Neural progenitor cell (in vitro differentiated cells): ENCODE results near the gene TGFB1I1. TPM values are rescaled to one million over a fixed set of nuclear protein-coding genes. Genes with fewer than 3 reads are reported as not detected.

Source experiments
- DNase-seq: peaks from one replicate; pipeline ENCODE4 v3.0.0-alpha.2; 2016; ENCODE audit warnings: low spot score
- H2AFZ ChIP-seq: fragments of 200-600 bp; sonication (generic); replicated peaks from 2 replicates; pipeline ENCODE4 v1.6.1; 2016; ENCODE audit warnings: antibody characterized with exemption
- H3F3A ChIP-seq: fragments of 200-600 bp; sonication (generic); 2 replicates; pipeline ENCODE4 v1.6.1; 2016; ENCODE audit warnings: antibody characterized with exemption, low read depth
- H3K27ac ChIP-seq: fragments of 200-600 bp; sonication (generic); 2 replicates; pipeline ENCODE4 v1.5.1; 2016; ENCODE audit warnings: mild to moderate bottlenecking
- H3K27me3 ChIP-seq: fragments of 200-600 bp; sonication (generic); 2 replicates; pipeline ENCODE4 v1.6.1; 2016; ENCODE audit warnings: mild to moderate bottlenecking, moderate library complexity
- H3K36me3 ChIP-seq: fragments of 200-600 bp; sonication (generic); 2 replicates; pipeline ENCODE4 v1.5.1; 2016
- H3K4me1 ChIP-seq: fragments of 200-600 bp; sonication (generic); 2 replicates; pipeline ENCODE4 v1.6.1; 2016; ENCODE audit warnings: mixed run types
- H3K4me2 ChIP-seq: fragments of 200-600 bp; sonication (generic); 2 replicates; pipeline ENCODE4 v1.6.1; 2016
- H3K4me3 ChIP-seq: fragments of 200-600 bp; sonication (generic); 2 replicates; pipeline ENCODE4 v1.5.1; 2016
- H3K79me2 ChIP-seq: fragments of 200-600 bp; sonication (generic); 2 replicates; pipeline ENCODE4 v1.6.1; 2016; ENCODE audit warnings: low read depth
- H3K9ac ChIP-seq: fragments of 200-600 bp; sonication (generic); 2 replicates; pipeline ENCODE4 v1.6.1; 2016
- H3K9me3 ChIP-seq: fragments of 200-600 bp; sonication (generic); 2 replicates; pipeline ENCODE4 v1.5.1; 2016; ENCODE audit warnings: low read depth
- H4K20me1 ChIP-seq: fragments of 200-600 bp; sonication (generic); 2 replicates; pipeline ENCODE4 v1.6.1; 2016; ENCODE audit warnings: low read depth
- H3K27ac Mint-ChIP-seq: 3 replicates; pipeline ENCODE4 v1.8.0; 2021; ENCODE audit warnings: mixed read lengths
- H3K27me3 Mint-ChIP-seq: 2 replicates; pipeline ENCODE4 v1.8.0; 2022; ENCODE audit warnings: low read depth, mild to moderate bottlenecking, inconsistent platforms, moderate library complexity, mixed read lengths; ENCODE audit not compliant: insufficient read depth
- H3K36me3 Mint-ChIP-seq: 3 replicates; pipeline ENCODE4 v1.8.0; 2021; ENCODE audit warnings: mixed read lengths
- H3K4me1 Mint-ChIP-seq: 3 replicates; pipeline ENCODE4 v1.8.0; 2021; ENCODE audit warnings: mixed read lengths
- H3K4me3 Mint-ChIP-seq: 3 replicates; pipeline ENCODE4 v1.8.0; 2021; ENCODE audit warnings: mild to moderate bottlenecking, moderate library complexity, mixed read lengths
- H3K9me3 Mint-ChIP-seq: 3 replicates; pipeline ENCODE4 v1.8.0; 2020; ENCODE audit warnings: mixed read lengths
- EZH2 ChIP-seq: fragments of 200-600 bp; sonication (generic); IDR thresholded peaks from 2 replicates; pipeline ENCODE4 v1.6.1; 2017; ENCODE audit warnings: antibody characterized with exemption, mild to moderate bottlenecking, moderate library complexity
- EZH2phosphoT487 ChIP-seq: fragments of 200-600 bp; sonication (generic); IDR thresholded peaks from 2 replicates; pipeline ENCODE4 v1.6.1; 2017; ENCODE audit warnings: antibody characterized with exemption
- total RNA-seq: library from RNA; depleted of rRNA; stranded (reverse); fragments of >200 nt; gene quantifications from 2 replicates; pipeline ENCODE4 v1.2.3, GENCODE V29; 2015; ENCODE audit warnings: low replicate concordance
- TF ChIP-seq, protein P1 (sequence below): fragments of 200-600 bp; sonication (generic); IDR thresholded peaks from 2 replicates; pipeline ENCODE4 v1.5.1; 2017; ENCODE audit warnings: antibody characterized with exemption, mild to moderate bottlenecking

The TGFB1I1 gene
- total RNA-seq, 1 donor from 2014 or later, result not detected

DNA sequence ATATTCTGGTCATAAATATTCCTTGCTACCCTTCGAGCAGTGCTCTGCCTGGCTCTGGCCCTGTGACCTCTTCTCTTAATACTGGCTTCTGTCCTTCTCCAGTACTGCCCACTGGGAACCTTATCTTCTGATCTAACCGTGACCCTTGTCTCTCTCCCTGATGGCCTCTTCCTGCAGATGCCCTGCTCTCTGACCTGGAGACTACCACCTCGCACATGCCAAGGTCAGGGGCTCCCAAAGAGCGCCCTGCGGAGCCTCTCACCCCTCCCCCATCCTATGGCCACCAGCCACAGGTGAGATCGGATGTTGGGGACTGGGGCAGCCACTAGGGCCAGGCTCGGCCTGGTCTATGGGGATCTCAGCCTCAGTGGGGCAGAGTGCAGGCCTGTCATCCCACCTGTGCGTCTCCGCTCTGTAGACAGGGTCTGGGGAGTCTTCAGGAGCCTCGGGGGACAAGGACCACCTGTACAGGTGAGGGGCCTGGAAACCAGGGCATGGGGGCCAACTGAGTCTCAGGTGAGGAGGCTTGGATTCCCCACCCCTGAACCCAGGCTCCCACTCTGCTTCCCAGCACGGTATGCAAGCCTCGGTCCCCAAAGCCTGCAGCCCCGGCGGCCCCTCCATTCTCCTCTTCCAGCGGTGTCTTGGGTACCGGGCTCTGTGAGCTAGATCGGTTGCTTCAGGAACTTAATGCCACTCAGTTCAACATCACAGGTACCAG, 1.5 kb downstream of the TGFB1I1 start:
- Histone ChIP-seq H3K79me2 (no peaks in the 10 kb centered on the region), H3K27ac (no peak overlapping the region), H4K20me1 (peaks cover 19% of the 10 kb centered on the region), H3K4me2 (no peak overlapping the region), H3K9ac (no peak overlapping the region), H3K4me3 (no peak overlapping the region), H3K4me1 (no peaks in the 10 kb centered on the region), H3K36me3 (no peaks in the 10 kb centered on the region), H2AFZ (no peak overlapping the region), H3F3A (peaks cover 7% of the 10 kb centered on the region), H3K9me3 (no peaks in the 10 kb centered on the region), H3K27me3 (peaks cover 84% of the 10 kb centered on the region)
- Mint-ChIP-seq H3K36me3 (peaks cover 5% of the 10 kb centered on the region), H3K9me3 (no peaks in the 10 kb centered on the region), H3K4me1 (peaks cover 19% of the 10 kb centered on the region), H3K27ac (no peak overlapping the region), H3K27me3 (peaks cover 38% of the 10 kb centered on the region), H3K4me3 (peak overlapping the region; percentile 90)
- TF ChIP-seq, protein P1, sequence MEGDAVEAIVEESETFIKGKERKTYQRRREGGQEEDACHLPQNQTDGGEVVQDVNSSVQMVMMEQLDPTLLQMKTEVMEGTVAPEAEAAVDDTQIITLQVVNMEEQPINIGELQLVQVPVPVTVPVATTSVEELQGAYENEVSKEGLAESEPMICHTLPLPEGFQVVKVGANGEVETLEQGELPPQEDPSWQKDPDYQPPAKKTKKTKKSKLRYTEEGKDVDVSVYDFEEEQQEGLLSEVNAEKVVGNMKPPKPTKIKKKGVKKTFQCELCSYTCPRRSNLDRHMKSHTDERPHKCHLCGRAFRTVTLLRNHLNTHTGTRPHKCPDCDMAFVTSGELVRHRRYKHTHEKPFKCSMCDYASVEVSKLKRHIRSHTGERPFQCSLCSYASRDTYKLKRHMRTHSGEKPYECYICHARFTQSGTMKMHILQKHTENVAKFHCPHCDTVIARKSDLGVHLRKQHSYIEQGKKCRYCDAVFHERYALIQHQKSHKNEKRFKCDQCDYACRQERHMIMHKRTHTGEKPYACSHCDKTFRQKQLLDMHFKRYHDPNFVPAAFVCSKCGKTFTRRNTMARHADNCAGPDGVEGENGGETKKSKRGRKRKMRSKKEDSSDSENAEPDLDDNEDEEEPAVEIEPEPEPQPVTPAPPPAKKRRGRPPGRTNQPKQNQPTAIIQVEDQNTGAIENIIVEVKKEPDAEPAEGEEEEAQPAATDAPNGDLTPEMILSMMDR, result no peak
- no peak for DNase-seq

DNA sequence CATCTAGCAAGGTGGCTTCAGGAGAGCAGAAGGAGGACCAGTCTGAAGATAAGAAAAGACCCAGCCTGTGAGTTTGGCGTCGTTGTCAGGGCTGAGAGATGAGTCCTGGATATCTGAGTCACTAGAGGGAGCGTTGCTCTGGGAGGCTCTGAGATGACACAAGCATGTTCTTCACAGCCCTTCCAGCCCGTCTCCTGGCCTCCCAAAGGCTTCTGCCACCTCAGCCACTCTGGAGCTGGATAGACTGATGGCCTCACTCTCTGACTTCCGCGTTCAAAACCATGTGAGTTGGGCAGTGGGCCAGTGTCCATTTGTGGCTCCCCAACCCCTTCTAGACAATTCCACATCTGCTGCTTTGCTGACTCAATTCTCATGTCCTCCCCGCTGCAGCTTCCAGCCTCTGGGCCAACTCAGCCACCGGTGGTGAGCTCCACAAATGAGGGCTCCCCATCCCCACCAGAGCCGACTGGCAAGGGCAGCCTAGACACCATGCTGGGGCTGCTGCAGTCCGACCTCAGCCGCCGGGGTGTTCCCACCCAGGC, 2.3 kb downstream of the TGFB1I1 start:
- H3K27ac Mint-ChIP-seq, result no peak overlapping the region
- H3K9ac ChIP-seq, result no peak overlapping the region
- H3K27me3 Mint-ChIP-seq, result peaks cover 42% of the 10 kb centered on the region

DNA sequence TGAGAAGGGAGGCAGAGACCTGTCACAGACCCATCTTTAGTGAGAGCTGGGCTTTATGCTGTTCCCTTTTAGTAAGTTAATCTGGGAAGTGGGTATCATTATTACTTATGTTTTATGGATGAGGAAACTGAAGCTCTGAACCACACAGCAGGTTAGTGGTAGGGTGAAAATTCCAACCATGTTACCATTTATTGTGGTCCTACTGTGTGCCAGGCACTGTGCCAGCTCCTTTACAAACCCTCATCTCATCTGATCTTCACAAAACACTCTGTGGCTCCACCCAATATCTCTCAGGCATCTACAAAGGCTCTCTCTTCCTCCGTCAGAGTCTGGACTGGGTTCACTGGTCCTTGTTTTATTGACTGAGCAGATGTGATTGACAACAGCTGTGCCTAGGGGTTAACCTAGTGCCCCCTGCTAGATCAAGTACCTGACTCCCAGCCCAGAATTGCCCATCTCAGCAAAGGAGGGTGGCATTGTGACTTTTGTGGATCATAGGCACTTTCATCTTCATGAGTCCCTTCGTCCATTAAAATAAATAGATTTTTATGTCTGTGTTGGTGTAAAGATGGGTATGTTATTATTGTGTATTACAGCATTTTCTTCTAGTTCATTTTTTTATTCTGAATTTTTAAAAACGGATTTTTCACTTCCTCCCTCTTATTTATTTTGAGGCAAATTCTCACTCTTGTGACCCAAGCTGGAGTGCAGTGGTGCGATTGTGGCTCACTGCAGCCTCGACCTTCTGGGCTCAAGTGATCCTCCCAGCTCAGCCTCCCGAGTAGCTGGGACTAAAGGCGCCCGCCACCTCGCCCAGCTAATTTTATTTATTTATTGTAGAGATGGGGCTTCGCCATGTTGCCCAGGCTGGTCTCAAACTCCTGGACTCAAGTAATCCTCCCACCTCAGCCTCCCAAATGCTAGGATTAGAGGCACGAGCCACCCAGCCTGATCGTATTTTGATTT, 3.1 kb downstream of the TGFB1I1 start:
- no peak for DNase-seq
- Mint-ChIP-seq H3K27ac (no peak overlapping the region), H3K4me1 (peaks cover 19% of the 10 kb centered on the region), H3K9me3 (no peaks in the 10 kb centered on the region), H3K36me3 (peaks cover 5% of the 10 kb centered on the region), H3K4me3 (no peak overlapping the region), H3K27me3 (peaks cover 46% of the 10 kb centered on the region)
- no peak overlapping the region for H3K4me2 ChIP-seq
- no peak overlapping the region for H2AFZ ChIP-seq
- no peaks in the 10 kb centered on the region for H3K4me1 ChIP-seq
- H3K27me3 ChIP-seq, result peaks cover 100% of the 10 kb centered on the region
- H4K20me1 ChIP-seq, result peaks cover 19% of the 10 kb centered on the region
- no peaks in the 10 kb centered on the region for H3K9me3 ChIP-seq
- H3K9ac ChIP-seq, result no peak overlapping the region
- no peak overlapping the region for H3K4me3 ChIP-seq
- no peaks in the 10 kb centered on the region for H3K79me2 ChIP-seq
- no peaks in the 10 kb centered on the region for H3K36me3 ChIP-seq
- H3K27ac ChIP-seq, result no peak overlapping the region
- TF ChIP-seq EZH2phosphoT487, result no peak
- TF ChIP-seq, protein P1, result no peak
- TF ChIP-seq EZH2, result no peak
- peaks cover 7% of the 10 kb centered on the region for H3F3A ChIP-seq

More for the DNA sequence above, 2.3 kb downstream of the TGFB1I1 start:
- no peaks in the 10 kb centered on the region for H3K36me3 ChIP-seq
- no peak overlapping the region for H2AFZ ChIP-seq
- H3K4me2 ChIP-seq, result no peak overlapping the region
- TF ChIP-seq, protein P1, result no peak
- no peak for TF ChIP-seq EZH2phosphoT487
- no peak for TF ChIP-seq EZH2
- no peak for DNase-seq
- no peak overlapping the region for H3K4me3 Mint-ChIP-seq
- H3K9me3 Mint-ChIP-seq, result no peaks in the 10 kb centered on the region
- H3K4me1 ChIP-seq, result no peaks in the 10 kb centered on the region
- H3K79me2 ChIP-seq, result no peaks in the 10 kb centered on the region
- H3K27me3 ChIP-seq, result peaks cover 92% of the 10 kb centered on the region
- peaks cover 5% of the 10 kb centered on the region for H3K36me3 Mint-ChIP-seq
- no peak overlapping the region for H3K4me3 ChIP-seq
- H3F3A ChIP-seq, result peaks cover 7% of the 10 kb centered on the region
- H3K9me3 ChIP-seq, result no peaks in the 10 kb centered on the region
- H4K20me1 ChIP-seq, result peaks cover 19% of the 10 kb centered on the region
- H3K4me1 Mint-ChIP-seq, result peaks cover 19% of the 10 kb centered on the region
- no peak overlapping the region for H3K27ac ChIP-seq
